ENCODE results near the gene SRGAP3.

SRGAP3 gene

DNA sequence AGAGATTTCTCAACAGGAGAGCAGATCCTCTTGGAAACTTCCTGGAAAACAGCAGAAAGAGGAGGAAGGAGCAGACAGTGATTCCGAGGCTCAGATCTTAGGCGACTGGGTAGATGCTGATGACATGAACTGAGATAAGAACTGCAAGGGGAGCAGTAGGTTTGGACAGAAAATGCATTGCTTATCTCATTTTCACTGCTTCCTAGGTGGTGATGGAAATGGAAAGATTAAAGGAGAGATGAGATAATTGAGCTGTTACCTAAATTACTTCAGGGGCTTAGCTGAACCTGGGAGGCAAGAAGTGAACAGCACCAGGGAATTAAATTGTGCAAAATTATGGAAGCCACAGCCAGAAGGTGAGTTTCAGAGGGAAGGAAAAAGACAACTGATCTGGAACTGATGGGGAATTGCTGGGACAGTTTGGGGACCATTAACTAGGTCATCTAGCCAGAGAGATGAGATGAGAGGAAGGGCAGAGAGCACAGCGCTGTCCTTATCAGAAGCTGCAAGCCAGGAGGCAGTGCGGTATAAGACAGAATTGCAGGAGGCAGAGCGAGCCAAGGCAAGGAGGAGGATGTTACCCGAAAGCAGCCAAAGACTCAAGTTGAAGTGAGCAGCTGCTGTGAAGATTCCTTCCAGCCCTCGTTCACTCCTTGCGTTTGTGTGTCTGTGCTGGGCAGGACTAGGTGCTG is 140.4 kb downstream of the SRGAP3 start:
- H4K20me1 ChIP-seq (ENCODE audit: insufficient read depth) = no peaks in the 10 kb centered on the region
- TF ChIP-seq, protein P1, sequence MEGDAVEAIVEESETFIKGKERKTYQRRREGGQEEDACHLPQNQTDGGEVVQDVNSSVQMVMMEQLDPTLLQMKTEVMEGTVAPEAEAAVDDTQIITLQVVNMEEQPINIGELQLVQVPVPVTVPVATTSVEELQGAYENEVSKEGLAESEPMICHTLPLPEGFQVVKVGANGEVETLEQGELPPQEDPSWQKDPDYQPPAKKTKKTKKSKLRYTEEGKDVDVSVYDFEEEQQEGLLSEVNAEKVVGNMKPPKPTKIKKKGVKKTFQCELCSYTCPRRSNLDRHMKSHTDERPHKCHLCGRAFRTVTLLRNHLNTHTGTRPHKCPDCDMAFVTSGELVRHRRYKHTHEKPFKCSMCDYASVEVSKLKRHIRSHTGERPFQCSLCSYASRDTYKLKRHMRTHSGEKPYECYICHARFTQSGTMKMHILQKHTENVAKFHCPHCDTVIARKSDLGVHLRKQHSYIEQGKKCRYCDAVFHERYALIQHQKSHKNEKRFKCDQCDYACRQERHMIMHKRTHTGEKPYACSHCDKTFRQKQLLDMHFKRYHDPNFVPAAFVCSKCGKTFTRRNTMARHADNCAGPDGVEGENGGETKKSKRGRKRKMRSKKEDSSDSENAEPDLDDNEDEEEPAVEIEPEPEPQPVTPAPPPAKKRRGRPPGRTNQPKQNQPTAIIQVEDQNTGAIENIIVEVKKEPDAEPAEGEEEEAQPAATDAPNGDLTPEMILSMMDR (conservative IDR thresholded peaks at IDR 0.05; ENCODE audit: low read depth, low read length) = no peak
- H3K9ac ChIP-seq = no peak overlapping the region
- H3K4me2 ChIP-seq = no peak overlapping the region
- no peak overlapping the region for H3K27ac ChIP-seq
- no peaks in the 10 kb centered on the region for H3K36me3 ChIP-seq (ENCODE audit: insufficient read depth)
- H3K79me2 ChIP-seq (ENCODE audit: insufficient read depth, low read depth) = no peaks in the 10 kb centered on the region
- H3K4me3 ChIP-seq (IDR thresholded peaks at IDR 0.05; ENCODE audit: insufficient read depth, low read depth, low read length) = no peak overlapping the region
- H2AFZ ChIP-seq (ENCODE audit: low read depth) = no peak overlapping the region
- no peaks in the 10 kb centered on the region for H3K4me1 ChIP-seq (ENCODE audit: low read depth, poor library complexity, severe bottlenecking)
- H3K27me3 ChIP-seq (ENCODE audit: insufficient read depth, low read depth) = no peaks in the 10 kb centered on the region

DNA sequence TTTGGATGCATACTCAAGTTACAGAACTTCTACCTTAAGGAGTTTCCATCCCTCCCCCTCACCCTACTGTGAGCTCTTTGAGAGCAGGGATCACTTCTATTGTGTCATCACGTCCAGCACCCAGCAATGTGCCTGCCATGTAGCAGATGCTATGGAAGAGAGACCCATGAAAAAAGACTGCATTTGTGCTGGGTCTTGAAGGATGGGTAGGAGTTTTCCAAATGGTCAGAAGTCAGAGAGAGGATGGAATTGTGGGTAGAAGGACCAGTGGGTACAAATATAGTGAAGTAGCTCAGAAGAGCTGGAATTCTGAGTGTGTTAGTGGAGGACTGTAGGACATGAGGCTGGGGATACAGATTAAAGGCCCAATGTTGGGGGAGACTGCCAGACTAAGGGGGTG is 141.7 kb downstream of the SRGAP3 start:
- Histone ChIP-seq H3K27ac (no peak overlapping the region), H2AFZ (ENCODE audit: low read depth) (no peak overlapping the region), H3K9ac (no peak overlapping the region), H3K27me3 (ENCODE audit: insufficient read depth, low read depth) (no peaks in the 10 kb centered on the region), H3K4me3 (IDR thresholded peaks at IDR 0.05; ENCODE audit: insufficient read depth, low read depth, low read length) (no peak overlapping the region), H4K20me1 (ENCODE audit: insufficient read depth) (no peaks in the 10 kb centered on the region), H3K4me2 (no peak overlapping the region), H3K36me3 (ENCODE audit: insufficient read depth) (no peaks in the 10 kb centered on the region), H3K4me1 (ENCODE audit: low read depth, poor library complexity, severe bottlenecking) (no peaks in the 10 kb centered on the region), H3K79me2 (ENCODE audit: insufficient read depth, low read depth) (no peaks in the 10 kb centered on the region)
- TF ChIP-seq, protein P1 (conservative IDR thresholded peaks at IDR 0.05; ENCODE audit: low read depth, low read length) = no peak

DNA sequence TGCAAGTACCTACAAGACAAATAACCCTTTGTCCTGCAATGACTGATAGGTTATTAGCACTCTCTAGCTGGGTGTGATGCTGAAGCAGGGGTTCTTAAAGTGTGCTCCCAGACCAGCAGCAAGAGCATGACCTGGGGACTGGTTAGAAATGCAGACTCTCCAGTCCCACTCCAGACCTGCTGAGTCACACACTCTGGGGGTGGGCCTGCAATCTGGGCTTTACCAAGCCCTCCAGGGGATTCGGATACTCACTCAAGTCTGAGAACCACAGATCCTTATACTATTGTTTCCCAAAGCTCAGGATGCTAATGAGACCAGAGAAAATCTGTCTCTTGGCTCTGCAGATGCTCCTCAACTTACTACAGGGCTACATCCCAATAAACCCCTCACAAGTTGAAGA is 144.0 kb downstream of the SRGAP3 start:
- H3K27ac ChIP-seq = no peak overlapping the region
- no peaks in the 10 kb centered on the region for H3K79me2 ChIP-seq (ENCODE audit: insufficient read depth, low read depth)
- H3K4me2 ChIP-seq = no peak overlapping the region
- no peaks in the 10 kb centered on the region for H3K4me1 ChIP-seq (ENCODE audit: low read depth, poor library complexity, severe bottlenecking)
- H4K20me1 ChIP-seq (ENCODE audit: insufficient read depth) = no peaks in the 10 kb centered on the region
- H3K36me3 ChIP-seq (ENCODE audit: insufficient read depth) = no peaks in the 10 kb centered on the region
- H2AFZ ChIP-seq (ENCODE audit: low read depth) = no peak overlapping the region
- TF ChIP-seq, protein P1 (conservative IDR thresholded peaks at IDR 0.05; ENCODE audit: low read depth, low read length) = no peak
- H3K27me3 ChIP-seq (ENCODE audit: insufficient read depth, low read depth) = no peaks in the 10 kb centered on the region
- H3K9ac ChIP-seq = no peak overlapping the region
- H3K4me3 ChIP-seq (IDR thresholded peaks at IDR 0.05; ENCODE audit: insufficient read depth, low read depth, low read length) = no peak overlapping the region

DNA sequence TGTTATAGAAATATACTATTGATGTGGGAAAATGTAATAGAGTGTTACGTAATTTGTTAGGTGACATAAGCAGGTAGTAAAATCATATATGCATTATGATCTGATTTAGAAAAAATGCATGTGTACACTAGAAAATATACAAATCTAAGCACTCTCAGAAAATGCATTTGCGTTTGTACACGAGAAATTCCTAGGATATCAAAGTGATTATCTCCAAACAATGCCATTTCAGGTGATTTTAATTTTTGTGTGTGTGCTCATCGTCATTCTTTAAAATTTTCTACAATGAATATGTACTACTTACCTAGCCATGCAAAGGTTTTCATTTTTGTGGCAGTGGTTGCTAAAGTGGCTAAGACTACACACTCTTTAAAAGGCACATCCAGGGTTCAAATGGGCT is 145.3 kb downstream of the SRGAP3 start:
- H3K27me3 ChIP-seq (ENCODE audit: insufficient read depth, low read depth) = no peaks in the 10 kb centered on the region
- H3K4me1 ChIP-seq (ENCODE audit: low read depth, poor library complexity, severe bottlenecking) = no peaks in the 10 kb centered on the region

More for the DNA sequence above, 145.3 kb downstream of the SRGAP3 start:
- no peak overlapping the region for H3K4me2 ChIP-seq
- H3K4me3 ChIP-seq (IDR thresholded peaks at IDR 0.05; ENCODE audit: insufficient read depth, low read depth, low read length) = no peak overlapping the region
- H3K36me3 ChIP-seq (ENCODE audit: insufficient read depth) = no peaks in the 10 kb centered on the region
- no peaks in the 10 kb centered on the region for H3K79me2 ChIP-seq (ENCODE audit: insufficient read depth, low read depth)
- no peak overlapping the region for H3K27ac ChIP-seq
- TF ChIP-seq, protein P1 (conservative IDR thresholded peaks at IDR 0.05; ENCODE audit: low read depth, low read length) = no peak
- no peaks in the 10 kb centered on the region for H4K20me1 ChIP-seq (ENCODE audit: insufficient read depth)
- H2AFZ ChIP-seq (ENCODE audit: low read depth) = no peak overlapping the region
- H3K9ac ChIP-seq = no peak overlapping the region

Data from KMS-11 (cell line).